ENCODE data around the gene BCS1L. TPM values are rescaled to one million over a fixed set of nuclear protein-coding genes. Genes with fewer than 3 reads are reported as not detected.

The BCS1L gene
- total and polyA plus RNA-seq, 9 of the 15 experiments (the other 6 are each of a cell fraction or from before 2014, with no cell fraction given), result 37.6 to 103 (median 56.7) TPM

DNA sequence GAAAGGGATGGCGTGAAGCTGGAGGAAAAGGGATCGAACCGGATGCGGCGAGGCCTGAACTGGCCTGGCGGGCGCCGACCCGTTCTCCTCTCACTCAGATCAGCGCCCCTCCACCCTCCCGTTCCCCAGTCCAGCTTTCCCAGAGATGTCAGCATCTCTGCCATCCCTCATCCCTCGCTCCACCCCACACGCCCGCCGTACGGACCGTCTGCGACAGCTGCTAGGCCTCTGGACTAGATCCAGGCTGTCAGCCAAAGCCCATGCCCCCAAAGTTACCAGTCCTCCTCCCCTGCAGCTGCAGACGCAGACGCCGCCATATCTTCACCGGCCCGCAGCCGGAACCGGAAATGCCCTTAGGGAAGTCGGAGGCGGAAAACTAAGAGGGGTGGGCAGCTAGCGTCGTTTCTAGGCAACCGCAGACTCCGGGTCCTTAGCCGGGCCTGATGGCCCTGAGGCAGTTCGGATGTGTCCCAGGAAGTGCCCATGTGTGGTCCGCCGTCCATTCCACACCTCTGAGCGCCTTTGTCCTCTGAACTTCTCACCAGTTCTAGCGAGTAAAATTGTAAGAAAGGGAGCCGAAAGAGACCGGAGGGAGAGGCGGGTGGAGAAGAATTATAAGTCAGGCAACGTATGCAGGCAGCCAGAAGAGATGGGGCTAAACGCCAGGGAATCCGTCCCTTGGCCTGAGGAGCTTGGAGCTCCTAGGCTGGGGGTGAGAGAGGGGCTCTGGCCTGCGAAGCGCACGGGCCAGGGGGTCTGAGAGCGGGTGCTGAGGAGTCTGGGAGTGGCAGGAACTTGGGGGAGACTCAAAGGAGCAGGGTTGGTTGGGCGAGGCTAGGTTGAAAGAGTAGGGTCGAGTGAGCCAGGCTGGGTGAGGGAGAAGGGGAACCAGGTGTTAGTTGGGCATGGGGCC lies 12.4 kb downstream of the BCS1L start, which contains the start of the genes RNF25 and STK36 (continued):
- no peak for TF ChIP-seq FOXJ2 (tag; IDR thresholded peaks at IDR 0.05)
- no peak for TF ChIP-seq ELF2 (CRISPR knock-in tag; IDR thresholded peaks at IDR 0.05)
- 0 out of 2 replicates have a peak, but pooled peaks have one; percentile 58 for TF ChIP-seq HDAC2 (IDR thresholded peaks at IDR 0.05)
- no peak for TF ChIP-seq SMARCA5 (IDR thresholded peaks at IDR 0.05)
- TF ChIP-seq, protein P1, sequence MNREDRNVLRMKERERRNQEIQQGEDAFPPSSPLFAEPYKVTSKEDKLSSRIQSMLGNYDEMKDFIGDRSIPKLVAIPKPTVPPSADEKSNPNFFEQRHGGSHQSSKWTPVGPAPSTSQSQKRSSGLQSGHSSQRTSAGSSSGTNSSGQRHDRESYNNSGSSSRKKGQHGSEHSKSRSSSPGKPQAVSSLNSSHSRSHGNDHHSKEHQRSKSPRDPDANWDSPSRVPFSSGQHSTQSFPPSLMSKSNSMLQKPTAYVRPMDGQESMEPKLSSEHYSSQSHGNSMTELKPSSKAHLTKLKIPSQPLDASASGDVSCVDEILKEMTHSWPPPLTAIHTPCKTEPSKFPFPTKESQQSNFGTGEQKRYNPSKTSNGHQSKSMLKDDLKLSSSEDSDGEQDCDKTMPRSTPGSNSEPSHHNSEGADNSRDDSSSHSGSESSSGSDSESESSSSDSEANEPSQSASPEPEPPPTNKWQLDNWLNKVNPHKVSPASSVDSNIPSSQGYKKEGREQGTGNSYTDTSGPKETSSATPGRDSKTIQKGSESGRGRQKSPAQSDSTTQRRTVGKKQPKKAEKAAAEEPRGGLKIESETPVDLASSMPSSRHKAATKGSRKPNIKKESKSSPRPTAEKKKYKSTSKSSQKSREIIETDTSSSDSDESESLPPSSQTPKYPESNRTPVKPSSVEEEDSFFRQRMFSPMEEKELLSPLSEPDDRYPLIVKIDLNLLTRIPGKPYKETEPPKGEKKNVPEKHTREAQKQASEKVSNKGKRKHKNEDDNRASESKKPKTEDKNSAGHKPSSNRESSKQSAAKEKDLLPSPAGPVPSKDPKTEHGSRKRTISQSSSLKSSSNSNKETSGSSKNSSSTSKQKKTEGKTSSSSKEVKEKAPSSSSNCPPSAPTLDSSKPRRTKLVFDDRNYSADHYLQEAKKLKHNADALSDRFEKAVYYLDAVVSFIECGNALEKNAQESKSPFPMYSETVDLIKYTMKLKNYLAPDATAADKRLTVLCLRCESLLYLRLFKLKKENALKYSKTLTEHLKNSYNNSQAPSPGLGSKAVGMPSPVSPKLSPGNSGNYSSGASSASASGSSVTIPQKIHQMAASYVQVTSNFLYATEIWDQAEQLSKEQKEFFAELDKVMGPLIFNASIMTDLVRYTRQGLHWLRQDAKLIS (CRISPR knock-in tag; IDR thresholded peaks at IDR 0.05), result no peak
- TF ChIP-seq, protein P2, sequence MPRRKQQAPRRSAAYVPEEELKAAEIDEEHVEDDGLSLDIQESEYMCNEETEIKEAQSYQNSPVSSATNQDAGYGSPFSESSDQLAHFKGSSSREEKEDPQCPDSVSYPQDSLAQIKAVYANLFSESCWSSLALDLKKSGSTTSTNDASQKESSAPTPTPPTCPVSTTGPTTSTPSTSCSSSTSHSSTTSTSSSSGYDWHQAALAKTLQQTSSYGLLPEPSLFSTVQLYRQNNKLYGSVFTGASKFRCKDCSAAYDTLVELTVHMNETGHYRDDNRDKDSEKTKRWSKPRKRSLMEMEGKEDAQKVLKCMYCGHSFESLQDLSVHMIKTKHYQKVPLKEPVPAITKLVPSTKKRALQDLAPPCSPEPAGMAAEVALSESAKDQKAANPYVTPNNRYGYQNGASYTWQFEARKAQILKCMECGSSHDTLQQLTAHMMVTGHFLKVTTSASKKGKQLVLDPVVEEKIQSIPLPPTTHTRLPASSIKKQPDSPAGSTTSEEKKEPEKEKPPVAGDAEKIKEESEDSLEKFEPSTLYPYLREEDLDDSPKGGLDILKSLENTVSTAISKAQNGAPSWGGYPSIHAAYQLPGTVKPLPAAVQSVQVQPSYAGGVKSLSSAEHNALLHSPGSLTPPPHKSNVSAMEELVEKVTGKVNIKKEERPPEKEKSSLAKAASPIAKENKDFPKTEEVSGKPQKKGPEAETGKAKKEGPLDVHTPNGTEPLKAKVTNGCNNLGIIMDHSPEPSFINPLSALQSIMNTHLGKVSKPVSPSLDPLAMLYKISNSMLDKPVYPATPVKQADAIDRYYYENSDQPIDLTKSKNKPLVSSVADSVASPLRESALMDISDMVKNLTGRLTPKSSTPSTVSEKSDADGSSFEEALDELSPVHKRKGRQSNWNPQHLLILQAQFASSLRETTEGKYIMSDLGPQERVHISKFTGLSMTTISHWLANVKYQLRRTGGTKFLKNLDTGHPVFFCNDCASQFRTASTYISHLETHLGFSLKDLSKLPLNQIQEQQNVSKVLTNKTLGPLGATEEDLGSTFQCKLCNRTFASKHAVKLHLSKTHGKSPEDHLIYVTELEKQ (CRISPR knock-in tag; IDR thresholded peaks at IDR 0.05), result no peak
- TF ChIP-seq, protein P3, sequence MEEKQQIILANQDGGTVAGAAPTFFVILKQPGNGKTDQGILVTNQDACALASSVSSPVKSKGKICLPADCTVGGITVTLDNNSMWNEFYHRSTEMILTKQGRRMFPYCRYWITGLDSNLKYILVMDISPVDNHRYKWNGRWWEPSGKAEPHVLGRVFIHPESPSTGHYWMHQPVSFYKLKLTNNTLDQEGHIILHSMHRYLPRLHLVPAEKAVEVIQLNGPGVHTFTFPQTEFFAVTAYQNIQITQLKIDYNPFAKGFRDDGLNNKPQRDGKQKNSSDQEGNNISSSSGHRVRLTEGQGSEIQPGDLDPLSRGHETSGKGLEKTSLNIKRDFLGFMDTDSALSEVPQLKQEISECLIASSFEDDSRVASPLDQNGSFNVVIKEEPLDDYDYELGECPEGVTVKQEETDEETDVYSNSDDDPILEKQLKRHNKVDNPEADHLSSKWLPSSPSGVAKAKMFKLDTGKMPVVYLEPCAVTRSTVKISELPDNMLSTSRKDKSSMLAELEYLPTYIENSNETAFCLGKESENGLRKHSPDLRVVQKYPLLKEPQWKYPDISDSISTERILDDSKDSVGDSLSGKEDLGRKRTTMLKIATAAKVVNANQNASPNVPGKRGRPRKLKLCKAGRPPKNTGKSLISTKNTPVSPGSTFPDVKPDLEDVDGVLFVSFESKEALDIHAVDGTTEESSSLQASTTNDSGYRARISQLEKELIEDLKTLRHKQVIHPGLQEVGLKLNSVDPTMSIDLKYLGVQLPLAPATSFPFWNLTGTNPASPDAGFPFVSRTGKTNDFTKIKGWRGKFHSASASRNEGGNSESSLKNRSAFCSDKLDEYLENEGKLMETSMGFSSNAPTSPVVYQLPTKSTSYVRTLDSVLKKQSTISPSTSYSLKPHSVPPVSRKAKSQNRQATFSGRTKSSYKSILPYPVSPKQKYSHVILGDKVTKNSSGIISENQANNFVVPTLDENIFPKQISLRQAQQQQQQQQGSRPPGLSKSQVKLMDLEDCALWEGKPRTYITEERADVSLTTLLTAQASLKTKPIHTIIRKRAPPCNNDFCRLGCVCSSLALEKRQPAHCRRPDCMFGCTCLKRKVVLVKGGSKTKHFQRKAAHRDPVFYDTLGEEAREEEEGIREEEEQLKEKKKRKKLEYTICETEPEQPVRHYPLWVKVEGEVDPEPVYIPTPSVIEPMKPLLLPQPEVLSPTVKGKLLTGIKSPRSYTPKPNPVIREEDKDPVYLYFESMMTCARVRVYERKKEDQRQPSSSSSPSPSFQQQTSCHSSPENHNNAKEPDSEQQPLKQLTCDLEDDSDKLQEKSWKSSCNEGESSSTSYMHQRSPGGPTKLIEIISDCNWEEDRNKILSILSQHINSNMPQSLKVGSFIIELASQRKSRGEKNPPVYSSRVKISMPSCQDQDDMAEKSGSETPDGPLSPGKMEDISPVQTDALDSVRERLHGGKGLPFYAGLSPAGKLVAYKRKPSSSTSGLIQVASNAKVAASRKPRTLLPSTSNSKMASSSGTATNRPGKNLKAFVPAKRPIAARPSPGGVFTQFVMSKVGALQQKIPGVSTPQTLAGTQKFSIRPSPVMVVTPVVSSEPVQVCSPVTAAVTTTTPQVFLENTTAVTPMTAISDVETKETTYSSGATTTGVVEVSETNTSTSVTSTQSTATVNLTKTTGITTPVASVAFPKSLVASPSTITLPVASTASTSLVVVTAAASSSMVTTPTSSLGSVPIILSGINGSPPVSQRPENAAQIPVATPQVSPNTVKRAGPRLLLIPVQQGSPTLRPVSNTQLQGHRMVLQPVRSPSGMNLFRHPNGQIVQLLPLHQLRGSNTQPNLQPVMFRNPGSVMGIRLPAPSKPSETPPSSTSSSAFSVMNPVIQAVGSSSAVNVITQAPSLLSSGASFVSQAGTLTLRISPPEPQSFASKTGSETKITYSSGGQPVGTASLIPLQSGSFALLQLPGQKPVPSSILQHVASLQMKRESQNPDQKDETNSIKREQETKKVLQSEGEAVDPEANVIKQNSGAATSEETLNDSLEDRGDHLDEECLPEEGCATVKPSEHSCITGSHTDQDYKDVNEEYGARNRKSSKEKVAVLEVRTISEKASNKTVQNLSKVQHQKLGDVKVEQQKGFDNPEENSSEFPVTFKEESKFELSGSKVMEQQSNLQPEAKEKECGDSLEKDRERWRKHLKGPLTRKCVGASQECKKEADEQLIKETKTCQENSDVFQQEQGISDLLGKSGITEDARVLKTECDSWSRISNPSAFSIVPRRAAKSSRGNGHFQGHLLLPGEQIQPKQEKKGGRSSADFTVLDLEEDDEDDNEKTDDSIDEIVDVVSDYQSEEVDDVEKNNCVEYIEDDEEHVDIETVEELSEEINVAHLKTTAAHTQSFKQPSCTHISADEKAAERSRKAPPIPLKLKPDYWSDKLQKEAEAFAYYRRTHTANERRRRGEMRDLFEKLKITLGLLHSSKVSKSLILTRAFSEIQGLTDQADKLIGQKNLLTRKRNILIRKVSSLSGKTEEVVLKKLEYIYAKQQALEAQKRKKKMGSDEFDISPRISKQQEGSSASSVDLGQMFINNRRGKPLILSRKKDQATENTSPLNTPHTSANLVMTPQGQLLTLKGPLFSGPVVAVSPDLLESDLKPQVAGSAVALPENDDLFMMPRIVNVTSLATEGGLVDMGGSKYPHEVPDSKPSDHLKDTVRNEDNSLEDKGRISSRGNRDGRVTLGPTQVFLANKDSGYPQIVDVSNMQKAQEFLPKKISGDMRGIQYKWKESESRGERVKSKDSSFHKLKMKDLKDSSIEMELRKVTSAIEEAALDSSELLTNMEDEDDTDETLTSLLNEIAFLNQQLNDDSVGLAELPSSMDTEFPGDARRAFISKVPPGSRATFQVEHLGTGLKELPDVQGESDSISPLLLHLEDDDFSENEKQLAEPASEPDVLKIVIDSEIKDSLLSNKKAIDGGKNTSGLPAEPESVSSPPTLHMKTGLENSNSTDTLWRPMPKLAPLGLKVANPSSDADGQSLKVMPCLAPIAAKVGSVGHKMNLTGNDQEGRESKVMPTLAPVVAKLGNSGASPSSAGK (IDR thresholded peaks at IDR 0.05), result no peak

Measured in K562 (cell line).